Measurements from ENCODE around the gene NAALADL1.

NAALADL1 gene

GRCh38 chr11:65043881-65044501 is 14.4 kb downstream of the NAALADL1 start:
- TF ChIP-seq CTCF (conservative IDR thresholded peaks at IDR 0.05; ENCODE audit: control insufficient read depth, insufficient read depth, low read depth, low read length): no peak
- H3K4me3 ChIP-seq (ENCODE audit: control insufficient read depth, low read depth, low read length): no peak overlapping the region
- DNase-seq (ENCODE audit: low read depth): peak; percentile 68

- no peak for TF ChIP-seq CTCF (conservative IDR thresholded peaks at IDR 0.05; ENCODE audit: control insufficient read depth, insufficient read depth, low read depth, low read length)
- no peak overlapping the region for H3K4me3 ChIP-seq (ENCODE audit: control insufficient read depth, low read depth, low read length)
- DNase-seq (ENCODE audit: low read depth): no peak
Observed at GRCh38 chr11:65042891-65043290, 15.5 kb downstream of the NAALADL1 start.

DNA sequence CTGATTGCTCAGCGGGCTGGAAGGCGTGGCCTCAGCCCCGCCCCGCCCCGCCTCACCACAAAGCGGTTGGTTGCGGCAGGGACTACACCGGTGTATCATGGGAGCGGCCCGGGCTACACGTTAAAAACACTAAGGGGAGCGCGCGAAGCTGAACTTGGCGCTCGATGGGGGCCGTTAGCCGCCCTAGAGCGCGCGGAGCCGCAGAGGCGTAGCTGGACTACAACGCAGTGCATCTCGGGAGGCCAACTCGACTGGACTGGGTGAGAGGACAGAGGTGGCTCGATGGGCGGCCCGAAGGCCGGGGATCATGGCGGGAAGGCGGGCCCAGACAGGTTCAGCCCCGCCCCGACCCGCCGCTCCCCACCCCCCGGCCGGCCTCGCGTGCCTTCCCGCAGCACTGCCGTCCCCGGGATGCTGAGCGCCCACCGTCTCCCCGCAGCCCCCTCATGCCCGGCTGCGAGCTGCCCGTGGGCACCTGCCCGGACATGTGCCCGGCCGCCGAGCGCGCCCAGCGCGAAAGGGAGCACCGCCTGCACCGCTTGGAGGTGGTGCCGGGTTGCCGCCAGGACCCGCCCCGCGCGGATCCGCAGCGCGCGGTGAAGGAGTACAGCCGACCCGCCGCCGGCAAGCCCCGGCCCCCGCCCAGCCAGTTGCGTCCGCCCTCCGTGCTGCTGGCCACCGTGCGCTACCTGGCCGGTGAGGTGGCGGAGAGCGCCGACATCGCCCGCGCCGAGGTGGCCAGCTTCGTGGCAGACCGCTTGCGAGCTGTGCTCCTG is 17.3 kb downstream of the NAALADL1 start, which contains the start of gene SAC3D1:
TSS of gene SAC3D1 (plus strand) at position 364 of the 776 bp plus-strand sequence. CDS start at position 447, 83 bp downstream.
- no peak for TF ChIP-seq CTCF (conservative IDR thresholded peaks at IDR 0.05; ENCODE audit: control insufficient read depth, insufficient read depth, low read depth, low read length)
- peak within 1 kb of the TSS; percentile 65 for H3K4me3 ChIP-seq (ENCODE audit: control insufficient read depth, low read depth, low read length)
- peak; percentile 96 for DNase-seq (ENCODE audit: low read depth)

DNA sequence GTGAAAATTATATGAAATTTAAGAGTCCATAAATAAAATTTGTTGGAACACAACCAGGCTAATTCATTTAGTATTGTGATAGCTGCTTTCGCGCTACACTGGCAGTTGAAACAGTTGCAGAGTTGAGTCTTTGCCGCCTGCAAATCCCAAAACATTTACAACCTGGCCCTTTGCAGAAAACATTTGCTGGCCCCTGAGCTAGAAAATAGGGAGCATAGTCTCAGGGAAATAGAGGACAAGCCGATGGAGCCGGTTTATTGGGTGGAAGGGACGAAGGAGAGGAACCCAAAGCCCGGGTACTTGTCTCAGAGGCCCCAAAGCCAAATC is 17.9 kb downstream of the NAALADL1 start:
- no peak for TF ChIP-seq CTCF (conservative IDR thresholded peaks at IDR 0.05; ENCODE audit: control insufficient read depth, insufficient read depth, low read depth, low read length)
- no peak for DNase-seq (ENCODE audit: low read depth)
- H3K4me3 ChIP-seq (ENCODE audit: control insufficient read depth, low read depth, low read length): peak overlapping the region; percentile 65

DNA sequence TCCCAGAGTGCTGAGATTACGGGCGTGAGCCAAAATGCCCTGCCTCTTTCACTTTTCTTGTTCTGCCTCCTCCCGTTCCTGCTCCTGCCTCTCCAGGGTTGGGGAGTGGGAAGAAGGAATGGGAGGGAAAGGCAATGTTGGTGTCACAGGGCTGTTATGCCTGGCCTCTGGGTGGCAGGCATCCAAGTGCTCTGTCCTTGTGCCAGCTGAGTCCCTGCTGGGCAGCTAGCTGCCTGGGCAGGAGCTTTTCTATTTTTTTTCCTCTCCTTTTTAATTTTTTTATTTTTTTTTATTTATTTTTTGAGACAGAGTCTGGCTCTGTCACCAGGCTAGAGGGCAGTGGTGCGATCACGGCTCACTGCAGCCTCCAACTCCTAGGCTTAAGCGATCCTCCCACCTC is 21.4 kb downstream of the NAALADL1 start:
- no peak for DNase-seq (ENCODE audit: low read depth)
- TF ChIP-seq CTCF (conservative IDR thresholded peaks at IDR 0.05; ENCODE audit: control insufficient read depth, insufficient read depth, low read depth, low read length): no peak
- H3K4me3 ChIP-seq (ENCODE audit: control insufficient read depth, low read depth, low read length): no peak overlapping the region

GRCh38 chr11:65035579-65035978 is 22.8 kb downstream of the NAALADL1 start:
- H3K4me3 ChIP-seq (ENCODE audit: control insufficient read depth, low read depth, low read length): no peak overlapping the region
- no peak for TF ChIP-seq CTCF (conservative IDR thresholded peaks at IDR 0.05; ENCODE audit: control insufficient read depth, insufficient read depth, low read depth, low read length)
- DNase-seq (ENCODE audit: low read depth): no peak
